OCI-LY3 (cell line): ENCODE measurements around the gene PANX2.

ENCODE experiments used
- H2AFZ ChIP-seq: fragments of 200-600, 300-600 bp; shearing (Covaris generic); 2 replicates; pipeline ENCODE4 v1.6.0; 2014; ENCODE audit warnings: antibody characterized with exemption, low read depth, low read length
- H3K27ac ChIP-seq: fragments of 200-600, 300-600 bp; sonication (generic); 2 replicates; pipeline ENCODE4 v1.5.1; 2014; ENCODE audit warnings: mild to moderate bottlenecking, low read length, moderate library complexity, mixed read lengths
- H3K27me3 ChIP-seq: fragments of 200-600, 300-600 bp; sonication (generic); 2 replicates; pipeline ENCODE4 v1.6.1; 2014; ENCODE audit warnings: low read depth, low read length, mixed read lengths
- H3K36me3 ChIP-seq: fragments of 200-600, 300-600 bp; sonication (generic); replicated peaks from 2 replicates; pipeline ENCODE3; 2014; ENCODE audit warnings: low read depth, low read length, mixed read lengths
- H3K4me1 ChIP-seq: fragments of 300-600, 200-600 bp; sonication (generic); 2 replicates; pipeline ENCODE4 v1.6.1; 2014; ENCODE audit warnings: low read length, mixed read lengths
- H3K4me2 ChIP-seq: fragments of 200-600, 300-600 bp; sonication (generic); 2 replicates; pipeline ENCODE4 v1.6.1; 2014; ENCODE audit warnings: low read length, mixed read lengths
- H3K4me3 ChIP-seq: fragments of 300-600, 200-600 bp; sonication (generic); 2 replicates; pipeline ENCODE4 v1.5.1; 2014; ENCODE audit warnings: antibody characterized with exemption, mild to moderate bottlenecking, low read length, moderate library complexity
- H3K79me2 ChIP-seq: fragments of 300-600, 200-600 bp; shearing (Covaris generic); 2 replicates; pipeline ENCODE4 v1.6.1; 2014; ENCODE audit warnings: mild to moderate bottlenecking, low read length, mixed read lengths
- H3K9ac ChIP-seq: fragments of 300-600, 200-600 bp; shearing (Covaris generic); 2 replicates; pipeline ENCODE4 v1.6.0; 2014; ENCODE audit warnings: mild to moderate bottlenecking, low read length, moderate library complexity
- H3K9me3 ChIP-seq: fragments of 200-600, 300-600 bp; shearing (Covaris generic); 2 replicates; pipeline ENCODE4 v1.6.1; 2014; ENCODE audit warnings: low read length, mixed read lengths; ENCODE audit not compliant: insufficient read depth
- H4K20me1 ChIP-seq: fragments of 200-600, 300-600 bp; sonication (generic); 2 replicates; pipeline ENCODE4 v1.6.1; 2016; ENCODE audit warnings: low read length, mixed read lengths; ENCODE audit not compliant: insufficient read depth
- CTCF ChIP-seq: fragments of 200-600, 300-600 bp; sonication (generic); IDR thresholded peaks from 2 replicates; pipeline ENCODE4 v1.5.1; 2014; ENCODE audit warnings: antibody characterized with exemption, low read length, low read depth
- EZH2phosphoT487 ChIP-seq: fragments of 200-600 bp; shearing (Covaris generic); IDR thresholded peaks from 2 replicates; pipeline ENCODE4 v1.6.1; 2018; ENCODE audit warnings: antibody characterized with exemption, mixed run types, low read depth

The PANX2 gene

GRCh38 chr22:50194037-50194805 lies 23.7 kb downstream of the PANX2 start:
- Histone ChIP-seq H3K27me3 (no peaks in the 10 kb centered on the region), H3K9ac (no peak overlapping the region), H3K9me3 (peaks cover 12% of the 10 kb centered on the region; the same call in 1 of the 2 replicates), H3K36me3 (peaks cover 13% of the 10 kb centered on the region), H4K20me1 (peaks cover 6% of the 10 kb centered on the region), H3K79me2 (peaks cover 28% of the 10 kb centered on the region), H3K4me3 (no peak overlapping the region), H3K27ac (no peak overlapping the region), H3K4me1 (peaks cover 55% of the 10 kb centered on the region), H3K4me2 (peak overlapping the region; percentile 24), H2AFZ (no peak overlapping the region)
- TF ChIP-seq CTCF (no peak), EZH2phosphoT487 (no peak)

GRCh38 chr22:50196256-50196655 lies 25.7 kb downstream of the PANX2 start:
- Histone ChIP-seq H3K4me1 (peaks cover 36% of the 10 kb centered on the region), H3K4me3 (no peak overlapping the region), H3K79me2 (peaks cover 21% of the 10 kb centered on the region), H3K36me3 (peaks cover 13% of the 10 kb centered on the region), H3K9me3 (peaks cover 9% of the 10 kb centered on the region; the same call in 1 of the 2 replicates), H3K27ac (no peak overlapping the region), H3K4me2 (no peak overlapping the region), H2AFZ (no peak overlapping the region), H4K20me1 (no peaks in the 10 kb centered on the region), H3K9ac (no peak overlapping the region), H3K27me3 (no peaks in the 10 kb centered on the region)
- TF ChIP-seq EZH2phosphoT487 (no peak), CTCF (no peak)

GRCh38 chr22:50197000-50197800 lies 26.7 kb downstream of the PANX2 start:
- Histone ChIP-seq H3K4me1 (peaks cover 29% of the 10 kb centered on the region), H3K27ac (no peak overlapping the region), H3K4me3 (no peak overlapping the region), H3K9ac (no peak overlapping the region), H3K79me2 (peaks cover 24% of the 10 kb centered on the region), H3K9me3 (peaks cover 1% of the 10 kb centered on the region; the same call in 1 of the 2 replicates), H3K4me2 (no peak overlapping the region), H3K27me3 (no peaks in the 10 kb centered on the region), H4K20me1 (peaks cover 5% of the 10 kb centered on the region; the same call in 1 of the 2 replicates), H2AFZ (no peak overlapping the region), H3K36me3 (peaks cover 10% of the 10 kb centered on the region)
- TF ChIP-seq EZH2phosphoT487 (no peak), CTCF (no peak)
